Panc1 (cell line): Measurements from ENCODE around the gene RBSN. TPM values are rescaled to one million over a fixed set of nuclear protein-coding genes. Genes with fewer than 3 reads are reported as not detected.

ENCODE experiments used
- ATAC-seq: fragments of 200-7000 bp; cut with Tn5 transposase; 2 replicates; pipeline ENCODE4 v1.9.1; 2020; ENCODE audit warnings: mild to moderate bottlenecking, moderate library complexity
- BruUV-seq: library from RNA; stranded (reverse); fragments of 400-500 nt; replicated peaks from 2 replicates; lab custom pipeline; 2021; lab: Mats Ljungman, UMichigan
- CTCF ChIA-PET: fragments of 300-600 bp; sonication (Branson Sonifier 250); formaldehyde crosslinking; loops from one replicate; lab custom pipeline; 2022; ENCODE audit warnings: antibody characterized with exemption; lab: Charles Lee
- POLR2A ChIA-PET: fragments of 300-600 bp; sonication (Branson Sonifier 250); formaldehyde crosslinking; loops from one replicate; lab custom pipeline; 2022; ENCODE audit warnings: antibody characterized with exemption; lab: Charles Lee
- DNase-seq: peaks from one replicate; pipeline ENCODE4 v3.0.0-alpha.2; 2010; ENCODE audit warnings: low read depth, low spot score
- H3K27ac ChIP-seq: 2 replicates; pipeline ENCODE4 v1.5.1; 2011; ENCODE audit warnings: mild to moderate bottlenecking, low read length, inconsistent platforms
- H3K27me3 ChIP-seq: fragments of 200-500 bp; sonication (Bioruptor generic); 2 replicates; pipeline ENCODE4 v1.6.0; 2014; ENCODE audit warnings: low read length, inconsistent platforms; ENCODE audit not compliant: control insufficient read depth, insufficient read depth
- H3K36me3 ChIP-seq: fragments of 200-500 bp; sonication (Bioruptor generic); 2 replicates; pipeline ENCODE4 v1.5.1; 2014; ENCODE audit warnings: inconsistent platforms, mild to moderate bottlenecking, low read length, moderate library complexity; ENCODE audit not compliant: control insufficient read depth, insufficient read depth
- H3K4me1 ChIP-seq: 2 replicates; pipeline ENCODE4 v1.5.1; 2011; ENCODE audit warnings: inconsistent platforms, mild to moderate bottlenecking, low read length, moderate library complexity; ENCODE audit not compliant: control insufficient read depth, insufficient read depth
- H3K4me3 ChIP-seq, 2 experiments: 2 replicates each; pipeline ENCODE4 v1.5.1; 2011 to 2012; ENCODE audit warnings: low read depth in 2 of 2, low read length in 2 of 2, mild to moderate bottlenecking in 2 of 2, inconsistent platforms in 1 of 2, moderate library complexity in 1 of 2
- H3K9me3 ChIP-seq: fragments of 200-500 bp; sonication (Bioruptor generic); 2 replicates; pipeline ENCODE4 v1.5.1; 2014; ENCODE audit warnings: low read depth, mild to moderate bottlenecking, inconsistent platforms, low read length, moderate library complexity; ENCODE audit not compliant: control insufficient read depth, insufficient read depth
- POLR2AphosphoS5 ChIP-seq: IDR thresholded peaks from 2 replicates; pipeline ENCODE4 v1.6.1; 2012; ENCODE audit warnings: mild to moderate bottlenecking, low read depth, low read length, moderate library complexity
- REST ChIP-seq, 2 experiments: IDR thresholded peaks; 2 replicates each; pipeline ENCODE4 v1.6.1; 2011 to 2012; ENCODE audit warnings: low read depth in 2 of 2, control low read depth in 1 of 2, low read length in 1 of 2, mild to moderate bottlenecking in 1 of 2, moderate library complexity in 1 of 2; ENCODE audit not compliant: insufficient read depth in 1 of 2
- SIN3A ChIP-seq: IDR thresholded peaks from 2 replicates; pipeline ENCODE4 v1.6.1; 2012; ENCODE audit warnings: low read depth, mild to moderate bottlenecking, low read length, moderate library complexity, borderline replicate concordance; ENCODE audit not compliant: insufficient read depth
- TCF7L2 ChIP-seq: IDR thresholded peaks from 2 replicates; pipeline ENCODE4 v1.6.1; 2011; ENCODE audit warnings: mild to moderate bottlenecking, low read depth, low read length, inconsistent platforms
- in situ Hi-C: cut with HindIII; loops from 2 replicates; pipeline ENCODE4 v1.10.0; 2016; ENCODE audit warnings: low sequenced_read_pairs, low pct_unique_long_range_greater_than_20kb
- intact Hi-C: fragments of 100-400 bp; cut with micrococcal nuclease; formaldehyde crosslinking; loops from one replicate; pipeline ENCODE4 v1.10.0; 2022; ENCODE audit not compliant: unreplicated experiment
- total RNA-seq: library from RNA; stranded (reverse); gene quantifications from one replicate; pipeline ENCODE4 v1.2.1, GENCODE V29; 2021; ENCODE audit not compliant: unreplicated experiment
- TF ChIP-seq, protein P1 (sequence below): fragments of 450-650 bp; IDR thresholded peaks from 2 replicates; pipeline ENCODE4 v1.5.1; 2017; ENCODE audit warnings: mild to moderate bottlenecking

The RBSN gene
- total RNA-seq, 1 experiment from 2014 or later = 13.6 TPM

DNA sequence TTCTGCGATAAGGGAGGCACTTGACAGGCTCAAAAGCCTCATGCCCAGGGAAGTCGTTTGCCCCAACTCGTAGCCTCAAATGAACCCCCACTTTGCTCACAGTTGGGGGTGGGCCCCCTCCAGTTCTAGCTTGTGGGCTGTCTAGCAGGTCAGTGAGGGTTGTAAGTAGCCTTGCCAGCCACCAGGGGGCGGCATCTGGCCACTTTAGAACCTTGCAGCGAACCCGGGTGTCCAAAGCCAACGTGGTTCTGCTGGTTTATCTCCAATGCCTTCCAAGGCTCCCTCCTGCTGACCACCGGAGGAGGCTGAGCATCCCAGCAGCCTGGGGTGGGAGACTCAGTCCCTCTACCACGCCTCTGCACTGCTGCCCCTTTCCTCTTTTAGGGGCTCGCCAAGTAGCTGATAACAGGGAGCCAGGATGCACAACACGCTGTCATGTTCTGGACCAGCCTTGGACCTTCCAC is 9.2 kb upstream of the RBSN start:
- POLR2A ChIA-PET = no interaction called here
- CTCF ChIA-PET = interaction anchor here (0.8 kb wide), 1 partner anchor 95 kb away, joined by 4 read pairs; no protein-coding TSS in a partner anchor
- peak; percentile 48 for DNase-seq

DNA sequence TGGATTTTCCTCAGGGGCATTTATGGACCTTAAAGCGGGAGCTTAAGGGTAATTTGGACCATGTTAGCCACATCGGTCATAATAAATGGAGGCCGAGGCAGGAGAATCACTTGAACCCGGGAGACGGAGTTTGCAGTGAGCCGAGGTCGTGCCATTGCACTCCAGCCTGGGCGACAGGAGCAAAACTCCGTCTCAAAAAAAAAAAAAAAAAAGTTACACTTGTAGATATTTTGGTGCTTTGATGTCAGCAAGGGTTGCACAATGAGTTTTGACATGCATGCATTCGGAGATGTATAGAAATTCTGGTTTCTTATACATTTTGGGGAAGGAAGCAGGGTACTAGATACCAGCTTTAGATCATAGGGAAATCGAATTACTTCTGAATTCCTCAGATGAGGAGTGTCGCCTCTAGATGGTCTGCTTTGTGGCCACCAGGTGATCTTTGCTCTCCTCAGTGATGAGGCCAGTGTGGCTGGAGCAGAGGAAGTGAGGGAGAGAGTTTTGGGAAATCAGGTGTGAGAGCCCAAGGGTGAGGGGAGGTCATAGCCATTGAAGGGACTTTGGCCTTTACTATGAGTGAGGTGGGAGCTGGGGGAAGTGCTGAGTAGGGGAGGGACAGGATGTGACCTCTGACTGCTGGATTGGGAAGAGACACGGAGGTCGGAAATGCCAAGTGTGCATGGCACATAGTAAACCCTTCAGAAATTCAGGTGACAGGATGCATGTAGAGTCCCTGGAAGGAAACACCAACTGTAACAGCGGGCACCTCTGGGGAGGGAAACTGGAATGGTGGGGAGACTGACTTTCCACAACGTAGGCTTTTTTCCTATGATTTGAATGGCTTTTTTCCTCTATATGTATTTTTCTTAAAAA is 8.4 kb upstream of the RBSN start:
- intact Hi-C loops (loop anchor here (10.0 kb wide), 1 partner anchor 297 kb away; no protein-coding TSS in a partner anchor), in situ Hi-C loops (no loop called here)
- Histone ChIP-seq H3K27ac (no peak overlapping the region), H3K27me3 (no peaks in the 10 kb centered on the region), H3K9me3 (no peaks in the 10 kb centered on the region), H3K4me3 (no peak overlapping the region), H3K4me1 (no peaks in the 10 kb centered on the region), H3K36me3 (no peaks in the 10 kb centered on the region)
- no TSS peak for BruUV-seq
- ATAC-seq = peak; percentile 40; the same call in 1 of the 2 replicates
- no peak for DNase-seq
- TF ChIP-seq REST (IDR thresholded peaks at IDR 0.05; ENCODE audit: insufficient read depth in 1 of 2, low read depth in 2 of 2, low read length in 1 of 2) = no peak
- TF ChIP-seq, protein P1, sequence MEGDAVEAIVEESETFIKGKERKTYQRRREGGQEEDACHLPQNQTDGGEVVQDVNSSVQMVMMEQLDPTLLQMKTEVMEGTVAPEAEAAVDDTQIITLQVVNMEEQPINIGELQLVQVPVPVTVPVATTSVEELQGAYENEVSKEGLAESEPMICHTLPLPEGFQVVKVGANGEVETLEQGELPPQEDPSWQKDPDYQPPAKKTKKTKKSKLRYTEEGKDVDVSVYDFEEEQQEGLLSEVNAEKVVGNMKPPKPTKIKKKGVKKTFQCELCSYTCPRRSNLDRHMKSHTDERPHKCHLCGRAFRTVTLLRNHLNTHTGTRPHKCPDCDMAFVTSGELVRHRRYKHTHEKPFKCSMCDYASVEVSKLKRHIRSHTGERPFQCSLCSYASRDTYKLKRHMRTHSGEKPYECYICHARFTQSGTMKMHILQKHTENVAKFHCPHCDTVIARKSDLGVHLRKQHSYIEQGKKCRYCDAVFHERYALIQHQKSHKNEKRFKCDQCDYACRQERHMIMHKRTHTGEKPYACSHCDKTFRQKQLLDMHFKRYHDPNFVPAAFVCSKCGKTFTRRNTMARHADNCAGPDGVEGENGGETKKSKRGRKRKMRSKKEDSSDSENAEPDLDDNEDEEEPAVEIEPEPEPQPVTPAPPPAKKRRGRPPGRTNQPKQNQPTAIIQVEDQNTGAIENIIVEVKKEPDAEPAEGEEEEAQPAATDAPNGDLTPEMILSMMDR = no peak
- no peak for TF ChIP-seq SIN3A
- TF ChIP-seq TCF7L2 = no peak
- no peak for TF ChIP-seq POLR2AphosphoS5
- ChIA-PET CTCF (interaction anchor here (0.8 kb wide), 1 partner anchor 96 kb away, joined by 4 read pairs; no protein-coding TSS in a partner anchor), POLR2A (no interaction called here)

More for the DNA sequence above, 9.2 kb upstream of the RBSN start:
- Histone ChIP-seq H3K9me3 (no peaks in the 10 kb centered on the region), H3K27me3 (no peaks in the 10 kb centered on the region), H3K36me3 (no peaks in the 10 kb centered on the region), H3K4me1 (no peaks in the 10 kb centered on the region), H3K27ac (no peak overlapping the region), H3K4me3 (peak overlapping the region in 1 of 2 experiments; percentile 3; a peak in 1 of 4 replicates)
- intact Hi-C loops (loop anchor here (2.0 to 10.0 kb wide), 2 partner anchors 95 to 297 kb away; no protein-coding TSS in a partner anchor), in situ Hi-C loops (no loop called here)
- peak; percentile 92 for ATAC-seq
- TF ChIP-seq, protein P1 = peak; percentile 89
- no peak for TF ChIP-seq TCF7L2
- no TSS peak for BruUV-seq
